HS-27A (cell line): ENCODE results near the gene NFS1.
A peak's percentile ranks its signal among the peaks of the same experiment; 100 is the strongest.
"Not testable (repeated sequence)": the region's sequence is repeated elsewhere in the genome, so short reads cannot be mapped to it uniquely, and the experiment has no call there.

ENCODE experiments used
- DNase-seq: peaks from one replicate; pipeline ENCODE4 v3.0.0-alpha.2; 2012; ENCODE audit warnings: low read depth, missing footprints

NFS1 gene

GRCh38 chr20:35699127-35699956 is at the start of gene NFS1, which contains the start of gene ROMO1:
TSS of gene NFS1 (minus strand) at chr20:35699352. CDS start at chr20:35699288, 64 bp downstream.
TSS of gene ROMO1 (plus strand) at chr20:35699405. CDS start at chr20:35699633, 228 bp downstream.
- peak; percentile 69 for DNase-seq

- DNase-seq: not testable (repeated sequence)
Observed at GRCh38 chr20:35744492-35744841, 45.3 kb upstream of the NFS1 start.

GRCh38 chr20:35743693-35744491 is 44.7 kb upstream of the NFS1 start:
- DNase-seq: no peak

GRCh38 chr20:35742741-35743523 is 43.8 kb upstream of the NFS1 start:
- no peak for DNase-seq

GRCh38 chr20:35741892-35742740 is 43.0 kb upstream of the NFS1 start, which contains the start of gene RBM39:
TSS of gene RBM39 (minus strand) at chr20:35742260. CDS start at chr20:35740874, 1,386 bp downstream.
- peak; percentile 100 for DNase-seq

GRCh38 chr20:35739294-35740163 is 40.4 kb upstream of the NFS1 start:
- no peak for DNase-seq

GRCh38 chr20:35738410-35739179 is 39.4 kb upstream of the NFS1 start:
- no peak for DNase-seq

GRCh38 chr20:35737865-35738333 is 38.7 kb upstream of the NFS1 start:
- DNase-seq: no peak

GRCh38 chr20:35735826-35736470 is 36.8 kb upstream of the NFS1 start:
- no peak for DNase-seq

- DNase-seq: no peak
Observed at GRCh38 chr20:35734777-35735649, 35.9 kb upstream of the NFS1 start.

GRCh38 chr20:35734374-35734773 is 35.2 kb upstream of the NFS1 start:
- no peak for DNase-seq

GRCh38 chr20:35732644-35732982 is 33.5 kb upstream of the NFS1 start:
- DNase-seq: no peak

GRCh38 chr20:35731862-35732643 is 32.9 kb upstream of the NFS1 start:
- DNase-seq: no peak

- DNase-seq: no peak
Observed at GRCh38 chr20:35731469-35731788, 32.3 kb upstream of the NFS1 start.

- DNase-seq: no peak
Observed at GRCh38 chr20:35730583-35731468, 31.7 kb upstream of the NFS1 start.
